NCI-H2171 treated with DMSO at 0.1 percent for 48 hours (cell line): ENCODE results near the gene THAP4.

Experiments used
- DNase-seq: peaks from one replicate; lab custom pipeline; 2025; lab: John Stamatoyannopoulos, UW

THAP4 gene

GRCh38 chr2:241563571-241563980 lies 73.4 kb downstream of the THAP4 start:
- DNase-seq: no peak

- no peak for DNase-seq
Observed at GRCh38 chr2:241563031-241563507, 73.9 kb downstream of the THAP4 start.

- no peak for DNase-seq
Observed at GRCh38 chr2:241562269-241562891, 74.6 kb downstream of the THAP4 start.

- DNase-seq: no peak
Observed at GRCh38 chr2:241561832-241562231, 75.1 kb downstream of the THAP4 start.

DNA sequence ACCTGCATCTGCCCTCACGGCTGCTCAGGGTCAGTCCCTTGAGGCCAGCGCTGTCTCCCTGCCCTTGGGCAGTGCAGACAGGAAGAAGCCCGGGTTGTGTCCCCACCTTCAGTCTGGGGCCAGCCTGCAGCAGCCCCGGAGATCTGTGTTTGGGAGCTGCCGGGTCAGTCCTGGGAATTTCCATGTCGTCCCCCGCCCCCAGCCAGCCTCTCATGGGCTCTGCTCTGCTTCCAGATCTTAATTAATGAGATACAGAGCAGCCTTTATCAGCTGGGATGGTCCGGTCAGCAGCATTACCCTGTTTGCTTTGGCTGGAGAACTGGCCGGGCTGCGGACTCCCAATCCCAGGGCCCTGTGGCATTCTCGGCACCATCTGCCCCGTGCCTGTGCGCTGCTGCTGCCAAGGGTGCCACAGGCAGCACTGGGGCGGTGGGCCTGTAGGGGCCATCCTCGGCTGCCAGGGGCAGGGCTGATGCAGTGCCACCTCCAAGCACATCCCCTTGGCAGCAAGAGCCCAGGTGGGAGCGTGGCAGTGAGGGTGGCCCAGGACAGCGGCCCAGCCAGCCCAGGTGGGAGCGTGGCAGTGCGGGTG lies 76.0 kb downstream of the THAP4 start:
- no peak for DNase-seq

GRCh38 chr2:241560162-241560882 lies 76.6 kb downstream of the THAP4 start:
- no peak for DNase-seq

DNA sequence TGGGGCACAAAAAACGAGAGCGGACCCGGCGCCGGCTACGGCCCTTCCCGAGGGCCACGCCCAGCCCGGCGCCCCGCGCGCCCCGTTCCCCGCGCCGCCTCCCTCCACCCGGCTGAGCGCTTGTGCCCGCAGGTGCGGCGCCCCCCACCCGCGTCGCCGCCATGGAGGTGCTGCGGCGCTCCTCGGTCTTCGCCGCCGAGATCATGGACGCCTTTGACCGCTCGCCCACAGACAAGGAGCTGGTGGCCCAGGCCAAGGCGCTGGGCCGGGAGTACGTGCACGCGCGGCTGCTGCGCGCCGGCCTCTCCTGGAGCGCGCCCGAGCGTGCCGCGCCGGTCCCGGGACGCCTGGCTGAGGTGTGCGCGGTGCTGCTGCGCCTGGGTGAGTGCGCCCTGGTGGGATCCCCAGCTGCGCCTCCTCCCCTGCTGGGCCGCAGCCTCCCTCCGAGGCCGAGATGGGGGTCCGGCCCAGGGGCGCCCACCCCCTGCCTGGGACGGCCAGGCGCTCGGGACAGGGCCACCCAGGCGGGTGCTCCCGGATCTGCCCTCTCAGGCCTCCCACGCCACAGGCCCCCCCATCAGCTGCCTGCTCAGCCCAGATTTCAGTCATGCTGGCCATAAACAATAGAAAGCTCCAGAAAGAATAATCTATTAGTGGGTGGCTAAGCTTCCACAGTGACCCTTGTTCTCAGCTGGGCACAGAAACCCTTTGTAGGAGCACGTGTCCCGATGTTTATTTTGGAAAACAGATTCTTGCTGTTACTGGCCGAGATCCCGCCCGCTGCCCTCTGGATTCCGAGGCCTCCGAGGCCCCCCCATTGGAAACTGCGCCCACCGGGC lies 77.4 kb downstream of the THAP4 start:
- DNase-seq: no peak

GRCh38 chr2:241558532-241559322 lies 78.2 kb downstream of the THAP4 start, which contains the start of gene BOK:
Gene BOK, plus strand, starts transcription at chr2:241558745. Its CDS starts 739 bp downstream, at chr2:241559484.
- no peak for DNase-seq

DNA sequence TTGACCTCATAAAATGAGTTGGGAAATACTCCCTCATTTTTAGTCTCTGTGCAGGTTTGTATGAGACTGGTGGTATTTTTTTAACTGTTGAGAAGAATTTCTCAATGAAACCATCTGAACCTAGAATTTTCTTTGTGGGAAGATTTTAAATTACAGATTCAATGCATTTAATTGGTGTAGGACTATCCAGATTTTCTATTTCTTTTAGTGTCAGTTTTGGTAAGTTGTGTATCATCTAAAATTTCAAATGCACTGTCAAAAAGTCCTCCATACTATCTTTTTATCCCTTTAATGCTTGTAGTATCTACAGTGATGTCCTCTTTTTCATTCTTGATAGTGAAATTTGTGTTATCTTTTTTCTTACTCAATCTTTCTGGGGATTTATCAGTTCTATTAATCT lies 80.2 kb downstream of the THAP4 start:
- DNase-seq: no peak

DNA sequence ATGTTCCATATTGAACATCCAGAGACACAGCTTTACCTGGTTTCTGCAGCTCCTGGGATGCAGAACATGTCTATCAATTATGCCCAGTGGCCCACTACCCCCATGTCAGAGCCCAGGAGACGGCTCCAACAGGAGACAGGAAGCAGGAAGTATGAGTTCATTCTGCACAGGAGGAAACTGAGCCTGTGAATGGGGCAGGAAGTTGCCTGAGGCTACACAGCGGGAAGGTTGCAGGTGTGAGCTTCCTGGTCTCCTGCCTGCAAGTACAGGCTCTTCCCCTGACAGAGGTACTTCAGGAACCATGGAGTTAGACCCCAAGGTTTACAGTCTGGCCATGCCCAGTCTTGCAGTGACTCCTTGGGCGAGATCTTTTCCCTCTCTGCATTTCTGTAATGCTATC lies 81.2 kb downstream of the THAP4 start:
- DNase-seq: no peak

DNA sequence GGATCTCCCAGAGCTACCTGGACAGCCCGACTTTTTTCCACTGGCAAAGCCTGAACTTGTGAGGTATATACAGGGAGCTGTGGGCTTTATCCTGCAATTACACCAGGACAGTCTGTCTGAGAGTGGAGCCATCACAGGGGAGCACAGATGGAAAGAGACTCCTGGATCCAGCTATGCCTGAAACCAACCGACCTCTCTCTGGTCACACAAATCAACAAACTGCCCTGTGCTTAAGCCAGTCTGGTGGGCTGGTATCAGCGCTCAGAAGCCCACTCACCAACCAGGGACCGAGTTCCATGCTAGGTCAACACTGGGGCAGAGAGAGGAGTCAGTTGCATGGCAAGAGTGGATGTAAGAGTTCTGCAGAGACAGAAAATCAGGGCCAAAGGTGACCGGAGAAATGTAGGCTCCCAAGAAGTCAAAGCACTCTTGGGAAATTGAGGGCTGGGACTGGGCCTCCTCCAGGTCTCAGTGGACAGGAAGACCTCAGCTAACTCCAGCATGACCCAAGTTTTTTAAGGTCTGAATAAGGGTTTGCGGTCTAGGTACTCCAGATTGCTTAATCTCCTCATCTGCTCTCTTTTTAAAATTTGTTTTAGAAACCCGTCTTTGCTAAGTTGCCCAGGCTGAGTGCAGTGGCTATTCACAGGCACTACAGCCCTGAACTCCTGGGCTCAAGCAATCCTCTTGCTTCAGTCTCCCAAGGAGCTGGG lies 82.2 kb downstream of the THAP4 start:
- no peak for DNase-seq

- no peak for DNase-seq
Observed at GRCh38 chr2:241553981-241554380, 83.0 kb downstream of the THAP4 start.

DNA sequence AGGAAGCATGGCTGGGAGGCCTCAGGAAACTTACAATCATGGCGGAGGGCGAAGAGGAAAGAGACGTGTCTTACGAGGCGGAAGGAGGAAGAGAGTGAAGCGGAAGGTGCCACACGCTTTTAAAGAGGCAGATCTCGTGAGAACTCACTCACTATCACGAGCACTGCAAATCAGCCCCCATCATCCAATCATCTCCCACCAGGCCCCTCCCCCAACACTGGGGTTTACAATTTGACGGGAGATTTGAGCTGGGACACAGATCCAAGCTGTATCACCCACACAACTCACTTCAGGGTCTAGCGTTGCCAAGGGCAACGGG lies 83.5 kb downstream of the THAP4 start:
- no peak for DNase-seq

GRCh38 chr2:241551998-241552737 lies 84.8 kb downstream of the THAP4 start:
- no peak for DNase-seq

DNA sequence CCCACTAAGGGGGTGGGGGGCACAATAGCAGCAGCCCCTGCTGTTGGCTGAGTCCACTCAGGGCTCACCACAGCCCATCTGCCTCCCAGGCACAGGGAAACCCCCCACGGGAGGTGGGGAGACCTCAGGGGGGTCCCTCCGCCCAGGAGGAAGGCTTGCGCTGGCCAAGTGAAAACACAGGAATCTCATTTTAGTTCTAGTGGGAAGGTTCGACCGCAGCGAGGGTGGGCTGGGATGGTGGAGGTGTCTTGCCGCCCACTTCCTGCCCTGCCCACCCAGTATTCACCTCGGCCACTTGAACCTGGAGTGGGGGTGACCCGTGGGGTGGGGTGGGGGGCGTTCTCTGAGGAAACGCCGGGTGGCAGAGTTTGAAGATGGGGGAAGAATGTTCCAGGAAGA lies 85.4 kb downstream of the THAP4 start:
- DNase-seq: no peak

- DNase-seq: no peak
Observed at GRCh38 chr2:241550616-241551580, 86.1 kb downstream of the THAP4 start.

DNA sequence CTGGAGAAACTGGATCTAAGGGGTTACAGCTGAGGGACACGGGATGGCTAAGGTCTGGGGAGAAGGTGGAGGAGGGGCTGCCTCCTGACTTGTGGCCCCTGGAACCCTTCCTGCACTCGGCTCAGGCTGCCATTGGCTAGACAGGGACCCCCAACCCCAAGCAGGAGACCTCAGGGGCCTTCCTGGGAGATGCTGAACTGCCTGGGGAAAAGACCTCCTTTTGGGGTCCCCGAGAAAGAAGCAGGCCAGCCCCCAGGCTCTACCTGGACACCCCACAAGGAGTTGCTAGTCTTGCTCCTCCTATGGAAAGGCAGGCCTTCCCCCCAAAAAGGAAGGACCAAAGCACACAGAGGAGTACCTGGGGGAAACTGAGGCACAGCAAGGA lies 88.5 kb downstream of the THAP4 start:
- DNase-seq: no peak

DNA sequence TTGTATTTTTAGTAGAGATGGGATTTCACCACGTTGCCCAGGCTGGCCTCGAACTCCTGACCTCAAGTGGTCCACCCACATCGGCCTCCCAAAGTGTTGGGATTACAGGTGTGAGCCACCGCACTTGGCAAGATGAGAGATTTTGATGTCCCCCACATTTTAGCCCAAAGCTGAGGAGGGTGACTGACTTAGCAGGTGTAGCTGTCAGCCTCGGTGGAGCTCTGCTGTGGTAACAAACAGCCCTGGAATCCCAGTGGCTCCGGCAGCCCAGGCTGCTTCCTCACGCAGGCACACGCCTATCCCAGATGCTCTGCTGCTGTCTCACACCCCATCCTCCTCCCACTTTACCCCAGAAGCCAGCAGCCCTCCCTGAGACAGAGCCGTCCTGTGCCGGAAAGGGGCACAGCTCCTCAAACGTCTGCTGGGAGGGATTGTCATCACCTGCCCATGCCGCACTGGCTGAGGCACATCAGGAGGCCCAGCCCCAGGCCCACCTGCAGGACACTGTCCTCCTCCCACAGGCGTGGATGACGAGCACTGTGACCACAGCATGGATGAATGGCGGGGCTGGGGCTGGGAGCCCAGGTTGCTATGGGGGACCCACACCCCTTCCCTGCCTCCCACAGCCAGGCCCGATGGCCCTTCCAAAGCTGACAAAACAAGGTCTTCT lies 89.0 kb downstream of the THAP4 start:
- DNase-seq: no peak
